HL-60 (cell line): Measurements from ENCODE around the gene PNPLA7.

Experiments used
- CTCF ChIP-seq: IDR thresholded peaks from one replicate; pipeline ENCODE4 v1.5.1; 2011; ENCODE audit warnings: low read length, control low read depth, inconsistent platforms; ENCODE audit not compliant: insufficient read depth
- POLR2AphosphoS5 ChIP-seq: IDR thresholded peaks from 2 replicates; pipeline ENCODE4 v1.6.1; 2012; ENCODE audit warnings: low read depth

GRCh38 chr9:137452761-137453642 lies 97.2 kb downstream of the PNPLA7 start:
- TF ChIP-seq CTCF (no peak), POLR2AphosphoS5 (no peak)
